Measurements from ENCODE around the gene PMP22.

GRCh38 chr17:15303851-15304250, 38.7 kb upstream of the PMP22 start:
- TF ChIP-seq, protein P1, sequence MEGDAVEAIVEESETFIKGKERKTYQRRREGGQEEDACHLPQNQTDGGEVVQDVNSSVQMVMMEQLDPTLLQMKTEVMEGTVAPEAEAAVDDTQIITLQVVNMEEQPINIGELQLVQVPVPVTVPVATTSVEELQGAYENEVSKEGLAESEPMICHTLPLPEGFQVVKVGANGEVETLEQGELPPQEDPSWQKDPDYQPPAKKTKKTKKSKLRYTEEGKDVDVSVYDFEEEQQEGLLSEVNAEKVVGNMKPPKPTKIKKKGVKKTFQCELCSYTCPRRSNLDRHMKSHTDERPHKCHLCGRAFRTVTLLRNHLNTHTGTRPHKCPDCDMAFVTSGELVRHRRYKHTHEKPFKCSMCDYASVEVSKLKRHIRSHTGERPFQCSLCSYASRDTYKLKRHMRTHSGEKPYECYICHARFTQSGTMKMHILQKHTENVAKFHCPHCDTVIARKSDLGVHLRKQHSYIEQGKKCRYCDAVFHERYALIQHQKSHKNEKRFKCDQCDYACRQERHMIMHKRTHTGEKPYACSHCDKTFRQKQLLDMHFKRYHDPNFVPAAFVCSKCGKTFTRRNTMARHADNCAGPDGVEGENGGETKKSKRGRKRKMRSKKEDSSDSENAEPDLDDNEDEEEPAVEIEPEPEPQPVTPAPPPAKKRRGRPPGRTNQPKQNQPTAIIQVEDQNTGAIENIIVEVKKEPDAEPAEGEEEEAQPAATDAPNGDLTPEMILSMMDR (IDR thresholded peaks at IDR 0.05; ENCODE audit: low read depth, low read length) = no peak
- TF ChIP-seq MAX (IDR thresholded peaks at IDR 0.05; ENCODE audit: low read depth, low read length) (no peak), POLR2A (IDR thresholded peaks at IDR 0.05; ENCODE audit: extremely low read depth, insufficient read length) (no peak)

Measured in NB4 (cell line).